GM06990 (cell line): ENCODE results near the gene TMEM107.

Experiments used
- DNase-seq: peaks from one replicate; pipeline ENCODE4 v3.0.0-alpha.2; 2011; ENCODE audit not compliant: insufficient read length; ENCODE audit errors: extremely low read depth
- H3K27me3 ChIP-seq: replicated peaks from 2 replicates; pipeline ENCODE4 v1.6.0; 2011; ENCODE audit warnings: low read length; ENCODE audit not compliant: control insufficient read depth, insufficient read depth
- H3K36me3 ChIP-seq: 2 replicates; pipeline ENCODE4 v1.5.1; 2011; ENCODE audit warnings: low read length; ENCODE audit not compliant: control insufficient read depth, insufficient read depth
- H3K4me3 ChIP-seq: replicated peaks from 2 replicates; pipeline ENCODE4 v1.5.1; 2011; ENCODE audit warnings: low read depth, mild to moderate bottlenecking, control low read depth, low read length
- CTCF ChIP-seq: IDR thresholded peaks from 2 replicates; pipeline ENCODE4 v1.5.1; 2011; ENCODE audit warnings: low read length, control low read depth, mild to moderate bottlenecking, inconsistent platforms; ENCODE audit not compliant: insufficient read depth, poor library complexity, severe bottlenecking

The TMEM107 gene

GRCh38 chr17:8152112-8152775 lies 23.9 kb downstream of the TMEM107 start, which contains the start of gene PER1:
PER1 (minus strand) TSS chr17:8152404; CDS start chr17:8150706, 1,698 bp downstream.
- Histone ChIP-seq H3K27me3 (no peaks in the 10 kb centered on the region), H3K36me3 (peaks cover 22% of the 10 kb centered on the region), H3K4me3 (peak within 1 kb of the TSS; percentile 91)
- TF ChIP-seq CTCF, result no peak
- peak; percentile 91 for DNase-seq

- Histone ChIP-seq H3K4me3 (peak overlapping the region; percentile 91), H3K36me3 (peaks cover 26% of the 10 kb centered on the region), H3K27me3 (no peaks in the 10 kb centered on the region)
- DNase-seq, result peak; percentile 49
- TF ChIP-seq CTCF, result no peak
Measured at GRCh38 chr17:8151641-8152111, 24.5 kb downstream of the TMEM107 start.

- H3K4me3 ChIP-seq, result peak overlapping the region; percentile 91
- no peak for TF ChIP-seq CTCF
- peaks cover 30% of the 10 kb centered on the region for H3K36me3 ChIP-seq
- peak; percentile 92 for DNase-seq
- no peaks in the 10 kb centered on the region for H3K27me3 ChIP-seq
Measured at GRCh38 chr17:8151120-8151640, 25.0 kb downstream of the TMEM107 start.

GRCh38 chr17:8150194-8151119 lies 25.7 kb downstream of the TMEM107 start:
- Histone ChIP-seq H3K4me3 (peak overlapping the region; percentile 91), H3K36me3 (peaks cover 37% of the 10 kb centered on the region), H3K27me3 (no peaks in the 10 kb centered on the region)
- no peak for DNase-seq
- no peak for TF ChIP-seq CTCF

GRCh38 chr17:8149419-8150193 lies 26.6 kb downstream of the TMEM107 start:
- H3K4me3 ChIP-seq, result no peak overlapping the region
- TF ChIP-seq CTCF, result no peak
- H3K36me3 ChIP-seq, result peaks cover 40% of the 10 kb centered on the region
- H3K27me3 ChIP-seq, result no peaks in the 10 kb centered on the region
- DNase-seq, result no peak
